KOPT-K1 (cell line): ENCODE measurements around the gene TBX20.

ENCODE experiments used
- H3K27ac ChIP-seq: fragments of 200-600 bp; sonication (generic); 2 replicates; pipeline ENCODE4 v1.5.1; 2016; ENCODE audit warnings: antibody characterized with exemption, mild to moderate bottlenecking, low read depth, low read length; ENCODE audit not compliant: poor library complexity, severe bottlenecking
- H3K36me3 ChIP-seq: fragments of 200-600 bp; sonication (generic); 2 replicates; pipeline ENCODE4 v1.5.1; 2017; ENCODE audit warnings: antibody characterized with exemption, mild to moderate bottlenecking, low read length, moderate library complexity; ENCODE audit not compliant: insufficient read depth
- H3K9me3 ChIP-seq: fragments of 200-600 bp; sonication (generic); 2 replicates; pipeline ENCODE4 v1.5.1; 2017; ENCODE audit warnings: antibody characterized with exemption, low read length, mild to moderate bottlenecking; ENCODE audit not compliant: insufficient read depth, poor library complexity, severe bottlenecking

Gene TBX20

GRCh38 chr7:35258868-35259522 lies 5.1 kb upstream of the TBX20 start:
- no peak overlapping the region for H3K27ac ChIP-seq
- H3K36me3 ChIP-seq: no peaks in the 10 kb centered on the region
- no peaks in the 10 kb centered on the region for H3K9me3 ChIP-seq

- Histone ChIP-seq H3K36me3 (no peaks in the 10 kb centered on the region), H3K9me3 (no peaks in the 10 kb centered on the region), H3K27ac (no peak overlapping the region)
Measured at GRCh38 chr7:35258125-35258867, 4.4 kb upstream of the TBX20 start.

- H3K36me3 ChIP-seq: no peaks in the 10 kb centered on the region
- no peak overlapping the region for H3K27ac ChIP-seq
- no peaks in the 10 kb centered on the region for H3K9me3 ChIP-seq
Measured at GRCh38 chr7:35257251-35258124, 3.6 kb upstream of the TBX20 start.

- Histone ChIP-seq H3K9me3 (no peaks in the 10 kb centered on the region), H3K27ac (no peak overlapping the region), H3K36me3 (no peaks in the 10 kb centered on the region)
Measured at GRCh38 chr7:35256256-35257175, 2.6 kb upstream of the TBX20 start.

GRCh38 chr7:35255443-35256255 lies 1.7 kb upstream of the TBX20 start:
- Histone ChIP-seq H3K36me3 (no peaks in the 10 kb centered on the region), H3K9me3 (no peaks in the 10 kb centered on the region), H3K27ac (no peak overlapping the region)

GRCh38 chr7:35254496-35255442 lies 869 bp upstream of the TBX20 start:
- H3K27ac ChIP-seq: no peak overlapping the region

GRCh38 chr7:35253460-35253709 lies 515 bp downstream of the TBX20 start:
- H3K27ac ChIP-seq: no peak overlapping the region
- no peaks in the 10 kb centered on the region for H3K36me3 ChIP-seq
- no peaks in the 10 kb centered on the region for H3K9me3 ChIP-seq

More at GRCh38 chr7:35254496-35255442, 869 bp upstream of the TBX20 start:
- H3K9me3 ChIP-seq: no peaks in the 10 kb centered on the region
- no peaks in the 10 kb centered on the region for H3K36me3 ChIP-seq

GRCh38 chr7:35252612-35253459 lies 1.1 kb downstream of the TBX20 start:
- no peak overlapping the region for H3K27ac ChIP-seq
- no peaks in the 10 kb centered on the region for H3K9me3 ChIP-seq
- no peaks in the 10 kb centered on the region for H3K36me3 ChIP-seq

- Histone ChIP-seq H3K36me3 (no peaks in the 10 kb centered on the region), H3K9me3 (no peaks in the 10 kb centered on the region), H3K27ac (no peak overlapping the region)
Measured at GRCh38 chr7:35251606-35252310, 2.1 kb downstream of the TBX20 start.

GRCh38 chr7:35250941-35251340 lies 3.0 kb downstream of the TBX20 start:
- no peak overlapping the region for H3K27ac ChIP-seq
- no peaks in the 10 kb centered on the region for H3K36me3 ChIP-seq

GRCh38 chr7:35250452-35250851 lies 3.4 kb downstream of the TBX20 start:
- Histone ChIP-seq H3K27ac (no peak overlapping the region), H3K36me3 (no peaks in the 10 kb centered on the region), H3K9me3 (no peaks in the 10 kb centered on the region)

More at GRCh38 chr7:35250941-35251340, 3.0 kb downstream of the TBX20 start:
- no peaks in the 10 kb centered on the region for H3K9me3 ChIP-seq

- no peak overlapping the region for H3K27ac ChIP-seq
- H3K9me3 ChIP-seq: no peaks in the 10 kb centered on the region
- H3K36me3 ChIP-seq: no peaks in the 10 kb centered on the region
Measured at GRCh38 chr7:35249537-35249907, 4.4 kb downstream of the TBX20 start.
